ENCODE data around the gene EYA4.

The EYA4 gene

GRCh38 chr6:133432021-133432989 is 191.1 kb downstream of the EYA4 start:
- TF ChIP-seq EZH2phosphoT487 (conservative IDR thresholded peaks at IDR 0.05; ENCODE audit: low read length) (no peak), CTCF (IDR thresholded peaks at IDR 0.05; ENCODE audit: insufficient read depth, low read length, poor library complexity, severe bottlenecking) (no peak)

GRCh38 chr6:133435065-133435728 is 194.0 kb downstream of the EYA4 start:
- Histone ChIP-seq H4K20me1 (ENCODE audit: low read depth, low read length) (no peaks in the 10 kb centered on the region), H2AFZ (ENCODE audit: low read depth, low read length, severe bottlenecking) (no peak overlapping the region), H3K36me3 (ENCODE audit: low read length) (no peaks in the 10 kb centered on the region), H3K27me3 (ENCODE audit: low read length) (no peaks in the 10 kb centered on the region), H3K27ac (ENCODE audit: low read depth, low read length) (no peak overlapping the region), H3K9me3 (ENCODE audit: insufficient read depth, low read length) (no peaks in the 10 kb centered on the region), H3K79me2 (ENCODE audit: insufficient read depth, low read length) (no peaks in the 10 kb centered on the region), H3K4me3 (ENCODE audit: insufficient read depth, low read length, poor library complexity, severe bottlenecking) (no peak overlapping the region), H3K4me2 (ENCODE audit: low read depth, low read length, poor library complexity, severe bottlenecking) (no peak overlapping the region), H3K9me2 (replicated peaks; ENCODE audit: insufficient read depth, low read length) (no peaks in the 10 kb centered on the region), H3F3A (ENCODE audit: insufficient read depth) (no peaks in the 10 kb centered on the region), H3K9ac (ENCODE audit: low read length) (no peak overlapping the region)
- TF ChIP-seq EZH2phosphoT487 (conservative IDR thresholded peaks at IDR 0.05; ENCODE audit: low read length) (no peak), CTCF (IDR thresholded peaks at IDR 0.05; ENCODE audit: insufficient read depth, low read length, poor library complexity, severe bottlenecking) (no peak)

More at GRCh38 chr6:133432021-133432989, 191.1 kb downstream of the EYA4 start:
- no peaks in the 10 kb centered on the region for H3F3A ChIP-seq (ENCODE audit: insufficient read depth)
- H4K20me1 ChIP-seq (ENCODE audit: low read depth, low read length) = no peaks in the 10 kb centered on the region
- no peaks in the 10 kb centered on the region for H3K79me2 ChIP-seq (ENCODE audit: insufficient read depth, low read length)
- no peak overlapping the region for H3K9ac ChIP-seq (ENCODE audit: low read length)
- no peaks in the 10 kb centered on the region for H3K27me3 ChIP-seq (ENCODE audit: low read length)
- H3K9me3 ChIP-seq (ENCODE audit: insufficient read depth, low read length) = no peaks in the 10 kb centered on the region
- no peak overlapping the region for H3K4me3 ChIP-seq (ENCODE audit: insufficient read depth, low read length, poor library complexity, severe bottlenecking)
- no peaks in the 10 kb centered on the region for H3K9me2 ChIP-seq (replicated peaks; ENCODE audit: insufficient read depth, low read length)
- no peaks in the 10 kb centered on the region for H3K36me3 ChIP-seq (ENCODE audit: low read length)
- H2AFZ ChIP-seq (ENCODE audit: low read depth, low read length, severe bottlenecking) = no peak overlapping the region
- no peak overlapping the region for H3K4me2 ChIP-seq (ENCODE audit: low read depth, low read length, poor library complexity, severe bottlenecking)
- no peak overlapping the region for H3K27ac ChIP-seq (ENCODE audit: low read depth, low read length)

GRCh38 chr6:133436652-133437051 is 195.5 kb downstream of the EYA4 start:
- no peaks in the 10 kb centered on the region for H3K27me3 ChIP-seq (ENCODE audit: low read length)
- H3K4me2 ChIP-seq (ENCODE audit: low read depth, low read length, poor library complexity, severe bottlenecking) = no peak overlapping the region
- H3K9ac ChIP-seq (ENCODE audit: low read length) = no peak overlapping the region
- H3K4me3 ChIP-seq (ENCODE audit: insufficient read depth, low read length, poor library complexity, severe bottlenecking) = no peak overlapping the region
- no peaks in the 10 kb centered on the region for H3K9me3 ChIP-seq (ENCODE audit: insufficient read depth, low read length)
- no peak overlapping the region for H2AFZ ChIP-seq (ENCODE audit: low read depth, low read length, severe bottlenecking)
- no peaks in the 10 kb centered on the region for H3F3A ChIP-seq (ENCODE audit: insufficient read depth)
- H4K20me1 ChIP-seq (ENCODE audit: low read depth, low read length) = no peaks in the 10 kb centered on the region
- H3K36me3 ChIP-seq (ENCODE audit: low read length) = no peaks in the 10 kb centered on the region
- no peaks in the 10 kb centered on the region for H3K79me2 ChIP-seq (ENCODE audit: insufficient read depth, low read length)
- H3K27ac ChIP-seq (ENCODE audit: low read depth, low read length) = no peak overlapping the region
- no peaks in the 10 kb centered on the region for H3K9me2 ChIP-seq (replicated peaks; ENCODE audit: insufficient read depth, low read length)
- TF ChIP-seq CTCF (IDR thresholded peaks at IDR 0.05; ENCODE audit: insufficient read depth, low read length, poor library complexity, severe bottlenecking) = no peak
- no peak for TF ChIP-seq EZH2phosphoT487 (conservative IDR thresholded peaks at IDR 0.05; ENCODE audit: low read length)

Measured in SU-DHL-6 (cell line).